Activated CD8-positive, alpha-beta memory T cell treated with anti-CD3 and anti-CD28 coated beads, Interleukin-2, amount 50 U/mL, for 24 hours (primary cell): ENCODE results near the gene WDR27.
"Not testable (repeated sequence)": the region's sequence is repeated elsewhere in the genome, so short reads cannot be mapped to it uniquely, and the experiment has no call there.

Source experiments
- DNase-seq: peaks from one replicate; pipeline ENCODE4 v3.0.0-alpha.2; 2020; ENCODE audit errors: extremely low read depth

Gene WDR27

GRCh38 chr6:169487579-169488436 lies 214.0 kb downstream of the WDR27 start:
- DNase-seq: no peak

GRCh38 chr6:169479783-169480495 lies 221.9 kb downstream of the WDR27 start:
- DNase-seq: no peak

- DNase-seq: no peak
These were observed 227.5 kb downstream of the WDR27 start for GRCh38 chr6:169474362-169474761.

- DNase-seq: no peak
These were observed 228.2 kb downstream of the WDR27 start for GRCh38 chr6:169473663-169474062.

DNA sequence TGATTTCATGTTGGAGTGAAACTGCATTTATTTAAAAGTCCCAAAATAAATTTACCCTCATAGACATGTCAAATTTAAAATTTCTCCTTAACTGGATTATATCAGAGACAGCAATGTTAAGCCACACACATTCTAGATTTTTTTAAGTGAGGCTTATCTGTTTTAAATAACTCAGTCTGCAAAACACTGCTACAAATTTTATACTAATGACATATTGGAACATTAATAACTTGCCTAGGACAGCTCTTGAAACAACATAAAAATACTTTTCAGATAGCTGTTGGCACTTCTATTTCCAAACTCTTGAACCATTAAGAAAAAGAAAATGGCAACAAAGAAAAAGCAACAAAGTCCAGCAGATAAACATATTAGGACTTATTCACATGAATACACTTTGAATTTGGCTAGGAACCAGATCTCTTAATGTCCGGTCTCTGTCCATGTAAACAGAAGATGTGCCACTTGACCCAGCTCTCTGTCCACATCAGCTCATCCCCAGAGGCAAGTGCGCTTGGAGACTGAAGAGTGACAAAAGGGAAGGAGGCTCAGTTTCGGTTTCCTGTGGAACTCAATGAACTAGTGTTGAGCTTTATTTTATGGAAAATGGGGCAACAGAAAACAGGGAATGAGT lies 228.9 kb downstream of the WDR27 start:
- no peak for DNase-seq

DNA sequence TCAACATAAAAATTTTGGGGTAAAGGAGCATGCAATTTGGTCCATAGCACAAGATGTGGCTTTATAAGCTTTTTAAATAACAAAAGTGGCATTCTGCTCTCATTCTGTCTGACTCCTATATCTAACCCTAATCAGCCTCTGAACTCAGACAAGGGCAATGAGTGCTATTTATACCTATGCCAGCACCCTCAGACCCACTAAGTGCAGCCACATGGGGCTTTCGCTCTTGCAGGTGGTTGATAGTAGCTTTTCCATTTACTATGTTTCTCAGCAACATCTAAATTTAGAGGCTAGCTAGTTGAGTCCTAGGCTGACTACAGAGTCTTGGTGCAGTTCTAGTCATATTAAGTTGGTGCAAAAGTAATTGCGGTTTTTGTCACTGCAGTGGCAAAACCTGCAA lies 231.0 kb downstream of the WDR27 start:
- no peak for DNase-seq

GRCh38 chr6:169469028-169469427 lies 232.8 kb downstream of the WDR27 start:
- no peak for DNase-seq

DNA sequence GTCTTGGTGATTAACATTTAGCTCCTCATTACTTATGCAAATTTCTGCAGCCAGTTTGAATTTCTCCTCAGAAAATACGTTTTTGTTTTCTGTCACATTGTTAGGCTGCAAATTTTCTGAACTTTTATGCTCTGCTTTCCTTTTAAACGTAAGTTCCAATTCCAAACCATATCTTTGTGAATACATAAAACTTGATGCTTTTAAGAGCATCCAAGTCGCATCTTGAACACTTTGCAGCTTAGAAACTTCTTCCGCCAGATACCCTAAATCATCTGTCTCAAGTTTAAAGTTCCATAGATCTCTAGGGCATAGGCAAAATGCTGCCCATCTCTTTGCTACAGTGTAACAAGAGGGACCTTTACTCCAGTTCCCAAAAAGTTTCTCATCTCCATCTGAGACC lies 234.1 kb downstream of the WDR27 start:
- not testable (repeated sequence) for DNase-seq

DNA sequence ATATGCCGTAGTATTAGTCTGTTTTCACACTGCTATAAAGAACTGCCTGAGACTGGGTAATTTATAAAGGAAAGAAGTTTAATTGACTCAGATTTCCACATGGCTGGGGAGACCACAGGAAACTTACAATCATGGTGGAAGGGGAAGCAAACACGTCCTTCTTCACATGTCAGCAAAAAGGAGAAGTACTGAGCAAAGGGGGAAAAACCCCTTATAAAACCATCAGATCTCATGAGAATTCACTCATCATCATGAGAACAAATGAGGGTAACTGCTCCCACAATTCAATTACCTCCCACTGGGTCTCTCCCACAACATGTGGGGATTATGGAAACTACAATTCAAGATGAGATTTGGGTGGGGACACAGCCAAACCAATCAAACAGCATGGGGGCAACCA lies 235.6 kb downstream of the WDR27 start:
- not testable (repeated sequence) for DNase-seq

DNA sequence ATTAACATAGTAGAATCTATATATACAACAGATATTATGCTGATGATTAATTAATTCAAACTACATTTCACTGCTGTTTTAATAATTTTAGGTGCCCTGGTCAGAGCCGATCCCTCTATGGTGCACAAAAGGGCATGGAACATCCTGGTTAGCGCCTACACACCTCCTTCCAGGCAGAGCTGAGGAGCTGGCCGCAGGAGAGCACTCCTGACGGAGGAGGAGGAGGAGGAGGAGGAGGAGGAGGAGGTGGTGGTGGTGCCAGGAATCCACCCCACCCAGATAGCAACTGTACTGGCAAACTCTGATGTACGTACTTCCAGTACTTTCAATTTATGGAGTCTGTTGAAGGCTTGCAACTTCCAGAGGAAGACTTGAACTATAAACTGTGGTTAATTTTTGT lies 244.1 kb downstream of the WDR27 start:
- no peak for DNase-seq

DNA sequence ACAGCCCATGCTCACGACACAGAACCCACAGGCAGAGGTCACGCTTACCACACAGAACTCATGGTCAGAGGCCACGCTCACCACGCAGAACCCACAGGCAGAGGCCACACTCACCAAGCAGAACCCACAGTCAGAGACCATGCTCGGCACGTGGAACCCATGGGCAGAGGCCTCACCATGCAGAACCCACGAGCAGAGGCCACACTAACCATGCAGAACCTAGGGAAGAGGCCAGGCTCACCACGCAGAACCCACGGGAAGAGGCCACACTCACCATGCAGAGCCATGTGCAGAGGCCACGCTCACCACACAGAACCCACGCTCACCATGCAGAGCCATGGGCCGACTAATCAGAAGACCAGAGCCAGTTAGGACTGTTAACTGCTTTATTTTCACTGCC lies 245.0 kb downstream of the WDR27 start:
- DNase-seq: no peak

DNA sequence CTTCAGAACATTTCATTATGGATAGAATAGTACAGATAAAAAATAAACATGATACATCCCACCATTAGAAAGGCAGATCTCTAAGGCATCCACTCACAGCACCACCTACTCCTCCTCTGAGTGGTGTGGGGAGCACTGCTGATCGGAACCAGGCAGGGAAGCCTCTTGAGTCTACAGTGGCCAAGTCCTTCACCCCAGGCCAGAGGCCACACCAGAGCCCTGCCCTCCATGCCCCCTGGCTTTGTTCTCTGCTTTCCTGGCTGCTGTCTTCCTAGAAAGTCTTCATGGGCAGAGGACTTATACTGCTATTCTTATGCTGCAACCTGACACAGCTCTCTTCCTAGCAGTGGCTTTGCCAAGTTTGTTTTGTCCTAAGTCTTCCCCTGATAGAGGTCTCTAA lies 246.4 kb downstream of the WDR27 start:
- no peak for DNase-seq

GRCh38 chr6:169454872-169455204 lies 247.0 kb downstream of the WDR27 start:
- no peak for DNase-seq

- no peak for DNase-seq
These were observed 247.5 kb downstream of the WDR27 start for GRCh38 chr6:169454204-169454871.

GRCh38 chr6:169452869-169453620 lies 248.8 kb downstream of the WDR27 start:
- no peak for DNase-seq

- no peak for DNase-seq
These were observed 249.5 kb downstream of the WDR27 start for GRCh38 chr6:169452117-169452868.

DNA sequence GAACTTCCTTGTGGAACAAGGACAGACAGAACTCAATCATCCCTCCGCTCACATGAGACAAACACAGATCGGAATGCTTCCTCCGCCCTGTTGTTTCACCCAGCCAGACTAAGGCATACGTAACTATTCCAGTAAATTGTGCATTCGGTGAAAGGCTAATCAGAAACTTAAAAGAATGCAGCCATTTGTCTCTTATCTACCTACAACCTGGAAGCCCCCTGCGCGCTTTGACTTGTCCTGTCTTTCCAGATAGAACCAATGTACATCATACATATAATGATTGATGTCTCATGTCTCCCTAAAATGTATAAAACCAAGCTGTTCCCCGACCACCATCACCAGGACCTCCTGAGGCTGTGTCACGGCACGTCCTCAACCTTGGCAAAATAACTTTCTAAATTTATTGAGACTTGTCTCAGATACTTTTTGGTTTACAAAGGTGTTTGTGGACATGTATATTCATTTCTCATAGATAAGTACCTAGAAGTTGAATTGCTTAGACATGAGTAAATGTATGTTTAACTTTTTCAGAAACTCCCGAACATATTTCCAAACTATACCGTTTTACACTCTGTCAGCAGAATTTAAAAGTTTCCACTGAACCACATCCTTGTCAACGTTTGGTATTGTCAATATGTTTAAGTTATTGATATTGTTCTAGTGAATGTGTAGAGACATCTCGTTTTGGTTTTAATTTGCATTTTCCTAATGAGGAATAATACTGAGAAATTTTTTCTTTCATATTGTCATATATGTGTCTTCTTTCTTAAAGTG lies 250.6 kb downstream of the WDR27 start:
- no peak for DNase-seq

DNA sequence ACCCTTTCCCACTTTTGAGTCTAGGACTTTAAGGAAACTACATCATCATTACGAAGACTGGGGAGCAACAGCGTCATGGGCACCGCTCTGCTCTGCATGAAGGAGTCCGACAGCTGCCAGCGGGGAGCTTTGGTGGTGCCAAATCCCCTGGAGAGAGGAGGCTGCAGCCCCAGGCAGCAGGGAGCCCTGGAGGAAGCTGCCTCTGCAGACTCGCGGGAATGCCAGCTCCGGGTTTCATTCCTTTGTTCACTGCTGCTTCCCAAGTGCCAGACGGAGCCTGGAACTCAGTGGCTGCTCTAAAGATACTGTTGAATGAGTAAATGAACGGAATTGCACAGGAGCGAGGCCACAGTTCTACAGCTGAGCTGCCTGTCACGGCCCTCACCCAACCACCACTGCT lies 251.7 kb downstream of the WDR27 start:
- no peak for DNase-seq

- no peak for DNase-seq
These were observed 252.6 kb downstream of the WDR27 start for GRCh38 chr6:169449221-169449620.
